ENCODE data around the gene ABCB1. TPM values are rescaled to one million over a fixed set of nuclear protein-coding genes. Genes with fewer than 3 reads are reported as not detected.

ABCB1 gene
- total and polyA plus RNA-seq, 2 donors (not counting 3 experiments of a cell fraction or from before 2014, with no cell fraction given) = 7.1 to 7.5 TPM

DNA sequence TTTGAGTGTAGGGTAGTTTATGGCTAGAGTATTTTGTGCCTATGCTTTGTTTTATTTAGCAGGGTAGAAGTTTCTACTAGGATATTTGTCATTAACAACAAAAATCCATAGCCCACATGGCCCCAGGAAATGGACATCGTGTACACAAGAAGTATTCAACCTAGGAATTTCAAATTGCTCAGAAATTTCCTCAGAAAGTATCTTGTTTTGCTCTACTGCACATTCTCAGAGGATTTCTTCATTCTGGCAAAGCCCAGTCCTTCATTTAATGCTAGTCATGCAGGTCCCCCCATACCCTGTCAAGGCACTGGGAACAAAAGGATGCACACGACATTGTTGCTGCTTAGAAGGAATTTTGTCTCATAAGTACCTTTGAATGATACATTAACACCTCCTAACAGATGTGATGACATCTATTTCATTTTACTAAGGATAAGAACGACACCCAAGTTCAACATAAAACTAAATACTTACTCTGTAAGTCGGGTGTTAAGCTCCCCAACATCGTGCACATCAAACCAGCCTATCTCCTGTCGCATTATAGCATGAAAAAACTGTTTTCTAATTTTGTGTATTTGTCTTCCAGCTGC is 34.3 kb downstream of the ABCB1 start:
- no peak for TF ChIP-seq JUN (IDR thresholded peaks at IDR 0.05; ENCODE audit: borderline replicate concordance, insufficient read depth, insufficient read length, low read depth)
- no peak for TF ChIP-seq MYC (IDR thresholded peaks at IDR 0.05; ENCODE audit: low read depth, low read length)
- TF ChIP-seq, protein P1, sequence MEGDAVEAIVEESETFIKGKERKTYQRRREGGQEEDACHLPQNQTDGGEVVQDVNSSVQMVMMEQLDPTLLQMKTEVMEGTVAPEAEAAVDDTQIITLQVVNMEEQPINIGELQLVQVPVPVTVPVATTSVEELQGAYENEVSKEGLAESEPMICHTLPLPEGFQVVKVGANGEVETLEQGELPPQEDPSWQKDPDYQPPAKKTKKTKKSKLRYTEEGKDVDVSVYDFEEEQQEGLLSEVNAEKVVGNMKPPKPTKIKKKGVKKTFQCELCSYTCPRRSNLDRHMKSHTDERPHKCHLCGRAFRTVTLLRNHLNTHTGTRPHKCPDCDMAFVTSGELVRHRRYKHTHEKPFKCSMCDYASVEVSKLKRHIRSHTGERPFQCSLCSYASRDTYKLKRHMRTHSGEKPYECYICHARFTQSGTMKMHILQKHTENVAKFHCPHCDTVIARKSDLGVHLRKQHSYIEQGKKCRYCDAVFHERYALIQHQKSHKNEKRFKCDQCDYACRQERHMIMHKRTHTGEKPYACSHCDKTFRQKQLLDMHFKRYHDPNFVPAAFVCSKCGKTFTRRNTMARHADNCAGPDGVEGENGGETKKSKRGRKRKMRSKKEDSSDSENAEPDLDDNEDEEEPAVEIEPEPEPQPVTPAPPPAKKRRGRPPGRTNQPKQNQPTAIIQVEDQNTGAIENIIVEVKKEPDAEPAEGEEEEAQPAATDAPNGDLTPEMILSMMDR (IDR thresholded peaks at IDR 0.05; ENCODE audit: extremely low read depth in 1 of 2, insufficient read depth in 1 of 2, low read depth in 1 of 2, low read length in 2 of 2) = no peak
- TF ChIP-seq POLR2AphosphoS5 (IDR thresholded peaks at IDR 0.05; ENCODE audit: insufficient read depth, low read depth, low read length) = no peak
- TF ChIP-seq GATA2 (IDR thresholded peaks at IDR 0.05; ENCODE audit: insufficient read depth, insufficient read length, low read depth, low read length) = no peak
- TF ChIP-seq, protein P2, sequence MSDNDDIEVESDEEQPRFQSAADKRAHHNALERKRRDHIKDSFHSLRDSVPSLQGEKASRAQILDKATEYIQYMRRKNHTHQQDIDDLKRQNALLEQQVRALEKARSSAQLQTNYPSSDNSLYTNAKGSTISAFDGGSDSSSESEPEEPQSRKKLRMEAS (IDR thresholded peaks at IDR 0.05; ENCODE audit: insufficient read depth, insufficient read length) = no peak
- TF ChIP-seq EZH2 (IDR thresholded peaks at IDR 0.05; ENCODE audit: borderline replicate concordance, low read depth, low read length, severe bottlenecking) = no peak
- no peak for TF ChIP-seq POLR2A (IDR thresholded peaks at IDR 0.05; ENCODE audit: low read depth, low read length)
- Histone ChIP-seq H2AFZ (ENCODE audit: low read depth, low read length) (no peak overlapping the region), H4K20me1 (replicated peaks; ENCODE audit: control insufficient read depth, extremely low read depth, insufficient read depth, low read length) (no peaks in the 10 kb centered on the region), H3K9me3 (replicated peaks; ENCODE audit: control insufficient read depth, insufficient read depth, low read length) (no peaks in the 10 kb centered on the region), H3K36me3 (ENCODE audit: control insufficient read depth in 2 of 2, extremely low read depth in 1 of 2, insufficient read depth in 2 of 2, low read length in 2 of 2) (no peaks in the 10 kb centered on the region), H3K4me1 (ENCODE audit: control insufficient read depth, extremely low read depth, insufficient read depth, low read length) (no peaks in the 10 kb centered on the region), H3K4me3 (replicated peaks in 1 of 3; ENCODE audit: insufficient read depth in 1 of 3, low read depth in 1 of 3, low read length in 3 of 3) (no peak overlapping the region), H3K4me2 (ENCODE audit: insufficient read depth, low read length) (no peak overlapping the region), H3K9ac (replicated peaks; ENCODE audit: extremely low read depth, insufficient read depth, low read length) (no peak overlapping the region), H3K9me1 (replicated peaks; ENCODE audit: control insufficient read depth, extremely low read depth, insufficient read depth, low read length) (no peaks in the 10 kb centered on the region), H3K27ac (ENCODE audit: insufficient read depth, low read depth, low read length) (no peak overlapping the region), H3K79me2 (ENCODE audit: control insufficient read depth, insufficient read depth, low read length) (no peaks in the 10 kb centered on the region), H3K27me3 (ENCODE audit: control insufficient read depth in 2 of 2, insufficient read depth in 2 of 2, low read length in 2 of 2) (peaks cover 0 to 2% of the 10 kb centered on the region in 2 experiments)
- no TSS peak for BruUV-seq (replicated peaks)
- POLR2A ChIA-PET = no interaction called here
- no peak for DNase-seq (ENCODE audit: low read depth, low spot score)
- dilution Hi-C loops (cut with MboI; ENCODE audit: extremely low pct_ligation_motif_present, low sequenced_read_pairs) = no loop called here
- CTCF ChIA-PET = no interaction called here
- no peak for FAIRE-seq
- intact Hi-C loops (cut with micrococcal nuclease) = no loop called here
